H9 (cell line): ENCODE data around the gene SGSM2. TPM values are rescaled to one million over a fixed set of nuclear protein-coding genes. Genes with fewer than 3 reads are reported as not detected.

Experiments used
- DNase-seq: peaks from one replicate; pipeline ENCODE4 v3.0.0-alpha.2; 2017
- H2AFZ ChIP-seq: one replicate; pipeline ENCODE4 v1.6.1; 2013; ENCODE audit warnings: mild to moderate bottlenecking, low read length, control low read depth, moderate library complexity
- H2AK5ac ChIP-seq: 2 replicates; pipeline ENCODE4 v1.6.1; 2013; ENCODE audit warnings: low read length, control low read depth, mixed read lengths; ENCODE audit not compliant: insufficient read length
- H2BK120ac ChIP-seq: one replicate; pipeline ENCODE4 v1.6.1; 2013; ENCODE audit warnings: low read depth, mild to moderate bottlenecking, low read length, control low read depth, inconsistent platforms; ENCODE audit not compliant: poor library complexity, severe bottlenecking
- H2BK12ac ChIP-seq: 2 replicates; pipeline ENCODE4 v1.6.1; 2013; ENCODE audit warnings: low read length, control low read depth, mixed read lengths, low read depth; ENCODE audit not compliant: insufficient read length
- H2BK15ac ChIP-seq: 2 replicates; pipeline ENCODE4 v1.6.1; 2013; ENCODE audit warnings: low read depth, low read length, control low read depth
- H2BK20ac ChIP-seq: one replicate; pipeline ENCODE4 v1.6.1; 2013; ENCODE audit warnings: low read depth, mild to moderate bottlenecking, low read length, control low read depth, inconsistent platforms; ENCODE audit not compliant: poor library complexity, severe bottlenecking
- H2BK5ac ChIP-seq: 2 replicates; pipeline ENCODE4 v1.6.1; 2013; ENCODE audit warnings: low read length, control low read depth, mixed read lengths; ENCODE audit not compliant: insufficient read length
- H3K14ac ChIP-seq: 2 replicates; pipeline ENCODE4 v1.6.1; 2013; ENCODE audit warnings: low read length, control low read depth; ENCODE audit not compliant: insufficient read depth
- H3K18ac ChIP-seq: 2 replicates; pipeline ENCODE4 v1.6.1; 2013; ENCODE audit warnings: low read depth, mild to moderate bottlenecking, mixed read lengths, low read length, control low read depth; ENCODE audit not compliant: insufficient read length
- H3K23ac ChIP-seq: 2 replicates; pipeline ENCODE4 v1.6.1; 2013; ENCODE audit warnings: low read length, control low read depth, mixed read lengths, low read depth; ENCODE audit not compliant: insufficient read length
- H3K23me2 ChIP-seq: 2 replicates; pipeline ENCODE4 v1.6.1; 2013; ENCODE audit warnings: low read depth, mild to moderate bottlenecking, mixed read lengths, low read length, control low read depth; ENCODE audit not compliant: insufficient read length, poor library complexity, severe bottlenecking
- H3K27ac ChIP-seq: 2 replicates; pipeline ENCODE4 v1.5.1; 2013; ENCODE audit warnings: low read length, control low read depth, mixed read lengths, low read depth; ENCODE audit not compliant: insufficient read length
- H3K27me3 ChIP-seq: 2 replicates; pipeline ENCODE4 v1.6.1; 2013; ENCODE audit warnings: low read length, control low read depth, inconsistent platforms; ENCODE audit not compliant: insufficient read depth
- H3K4ac ChIP-seq: 2 replicates; pipeline ENCODE4 v1.6.1; 2013; ENCODE audit warnings: low read depth, mild to moderate bottlenecking, control low read depth, inconsistent platforms, low read length, moderate library complexity
- H3K4me1 ChIP-seq: 2 replicates; pipeline ENCODE4 v1.6.1; 2013; ENCODE audit warnings: low read length, control low read depth, inconsistent platforms; ENCODE audit not compliant: insufficient read depth
- H3K4me2 ChIP-seq: 2 replicates; pipeline ENCODE4 v1.6.1; 2013; ENCODE audit warnings: low read length, control low read depth, mixed read lengths; ENCODE audit not compliant: insufficient read length, insufficient read depth
- H3K56ac ChIP-seq: 2 replicates; pipeline ENCODE4 v1.6.1; 2013; ENCODE audit warnings: low read depth, mild to moderate bottlenecking, mixed read lengths, low read length, control low read depth; ENCODE audit not compliant: insufficient read length
- H3K79me1 ChIP-seq: 2 replicates; pipeline ENCODE4 v1.6.1; 2013; ENCODE audit warnings: low read depth, mild to moderate bottlenecking, moderate library complexity, low read length, control low read depth, inconsistent platforms; ENCODE audit not compliant: insufficient read depth, poor library complexity, severe bottlenecking
- H3K79me2 ChIP-seq: 2 replicates; pipeline ENCODE4 v1.6.1; 2013; ENCODE audit warnings: low read length, control low read depth, inconsistent platforms; ENCODE audit not compliant: insufficient read depth
- H3K9ac ChIP-seq: 2 replicates; pipeline ENCODE4 v1.6.1; 2013; ENCODE audit warnings: low read length, control low read depth, mixed read lengths; ENCODE audit not compliant: insufficient read length; ENCODE audit errors: extremely low read depth
- H3K9me3 ChIP-seq: one replicate; pipeline ENCODE4 v1.6.1; 2013; ENCODE audit warnings: low read depth, low read length, inconsistent platforms; ENCODE audit not compliant: control insufficient read depth
- H3T11ph ChIP-seq: one replicate; pipeline ENCODE4 v1.6.1; 2013; ENCODE audit warnings: mild to moderate bottlenecking, low read length, control low read depth, inconsistent platforms
- H4K20me1 ChIP-seq: one replicate; pipeline ENCODE4 v1.6.1; 2013; ENCODE audit not compliant: control insufficient read depth, insufficient read length, insufficient read depth
- H4K5ac ChIP-seq: 2 replicates; pipeline ENCODE4 v1.6.1; 2013; ENCODE audit warnings: low read depth, mild to moderate bottlenecking, mixed read lengths, low read length, control low read depth; ENCODE audit not compliant: insufficient read length
- H4K8ac ChIP-seq: replicated peaks from 2 replicates; pipeline ENCODE4 v1.6.1; 2013; ENCODE audit warnings: low read length, control low read depth, mixed read lengths, low read depth; ENCODE audit not compliant: insufficient read length
- H4K91ac ChIP-seq: 2 replicates; pipeline ENCODE4 v1.6.1; 2013; ENCODE audit warnings: low read depth, mild to moderate bottlenecking, moderate library complexity, mixed read lengths, low read length, control low read depth; ENCODE audit not compliant: insufficient read length
- H3K27ac Mint-ChIP-seq, 3 experiments: 2 replicates in 2 of 3; 3 replicates in 1 of 3; pipeline ENCODE4 v1.8.0; 2020 to 2021; ENCODE audit warnings: mixed read lengths in 3 of 3, mild to moderate bottlenecking in 1 of 3, moderate library complexity in 1 of 3
- H3K27me3 Mint-ChIP-seq: 2 replicates; pipeline ENCODE4 v1.8.0; 2021; ENCODE audit warnings: low read depth, mild to moderate bottlenecking, moderate library complexity, mixed read lengths
- H3K36me3 Mint-ChIP-seq, 3 experiments: 2 replicates in 2 of 3; 3 replicates in 1 of 3; pipeline ENCODE4 v1.8.0; 2020 to 2021; ENCODE audit warnings: low read depth in 3 of 3, mixed read lengths in 3 of 3; ENCODE audit not compliant: insufficient read depth in 1 of 3
- H3K4me1 Mint-ChIP-seq, 2 experiments: 2 replicates each; pipeline ENCODE4 v1.8.0; 2020; ENCODE audit warnings: mixed read lengths in 2 of 2
- H3K4me3 Mint-ChIP-seq, 2 experiments: 2 replicates in 1 of 2; 3 replicates in 1 of 2; pipeline ENCODE4 v1.8.0; 2020 to 2021; ENCODE audit warnings: mild to moderate bottlenecking in 2 of 2, mixed read lengths in 2 of 2, moderate library complexity in 1 of 2
- H3K9me3 Mint-ChIP-seq, 2 experiments: 2 replicates in 1 of 2; 3 replicates in 1 of 2; pipeline ENCODE4 v1.8.0; 2020; ENCODE audit warnings: mild to moderate bottlenecking in 2 of 2, mixed read lengths in 2 of 2, moderate library complexity in 1 of 2
- CTCF ChIP-seq: fragments of 200-600 bp; sonication (generic); conservative IDR thresholded peaks from 3 replicates; pipeline ENCODE4 v1.8.0; 2021; ENCODE audit warnings: antibody characterized with exemption, mild to moderate bottlenecking
- WGBS: extraction: QIAGEN DNeasy Blood & Tissue Kit; methylation state at CpG from one replicate; pipeline ENCODE4 v1.1.7; 2013; ENCODE audit warnings: missing lambda C conversion rate, low lambda C conversion rate, mixed read lengths; ENCODE audit not compliant: insufficient read length; ENCODE audit errors: extremely low coverage; 5-methylcytosine and 5-hydroxymethylcytosine counted together
- total RNA-seq: library from RNA; stranded (reverse); gene quantifications from 2 replicates; pipeline ENCODE4 v1.2.1, GENCODE V29; 2021

The SGSM2 gene
- total RNA-seq, 1 experiment from 2014 or later, result 45.6 TPM

DNA sequence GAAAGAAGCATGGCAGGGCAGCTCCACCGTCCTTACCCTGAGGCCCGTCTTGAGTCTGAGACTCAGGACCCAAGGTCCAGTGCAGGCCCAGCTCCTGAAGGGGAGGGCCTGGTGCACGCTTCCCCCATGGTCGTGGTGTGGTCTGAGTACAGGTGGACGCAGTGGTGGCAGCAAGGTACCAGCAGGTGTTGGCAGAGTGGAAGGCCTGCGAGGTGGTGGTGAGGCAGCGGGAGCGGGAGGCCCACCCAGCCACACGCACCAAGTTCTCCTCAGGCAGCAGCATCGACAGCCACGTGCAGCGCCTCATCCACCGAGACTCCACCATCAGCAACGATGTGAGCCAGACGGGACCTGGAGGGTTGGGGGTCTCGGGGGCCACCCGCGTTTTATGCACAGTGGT is 35.9 kb downstream of the SGSM2 start:
- no CpG with 5 or more reads among the region's 18 CpGs for WGBS
- no peak overlapping the region for H3K27ac Mint-ChIP-seq

More for the DNA sequence above, 35.9 kb downstream of the SGSM2 start:
- Histone ChIP-seq H4K91ac (no peak overlapping the region), H3K4me1 (no peaks in the 10 kb centered on the region), H3K23me2 (no peaks in the 10 kb centered on the region), H4K8ac (no peak overlapping the region), H2BK120ac (no peak overlapping the region), H3K23ac (no peak overlapping the region), H3K14ac (no peak overlapping the region), H4K5ac (no peak overlapping the region), H3K79me1 (no peaks in the 10 kb centered on the region), H3K27me3 (no peaks in the 10 kb centered on the region), H2BK5ac (no peak overlapping the region), H3K4me2 (no peak overlapping the region), H2AK5ac (no peak overlapping the region), H3K27ac (no peak overlapping the region), H2BK15ac (no peak overlapping the region), H2BK20ac (no peak overlapping the region), H2AFZ (no peak overlapping the region), H3K9ac (no peak overlapping the region), H3K79me2 (no peaks in the 10 kb centered on the region), H3K4ac (no peak overlapping the region), H3K9me3 (no peaks in the 10 kb centered on the region), H3K56ac (no peak overlapping the region), H3K18ac (no peak overlapping the region), H2BK12ac (no peak overlapping the region), H4K20me1 (no peaks in the 10 kb centered on the region), H3T11ph (no peak overlapping the region)
- no peak for TF ChIP-seq CTCF
- Mint-ChIP-seq H3K4me3 (no peak overlapping the region), H3K36me3 (peaks cover 3 to 28% (median 25%) of the 10 kb centered on the region in 3 experiments; a peak in 6 of 7 replicates), H3K9me3 (no peaks in the 10 kb centered on the region), H3K27me3 (no peaks in the 10 kb centered on the region), H3K4me1 (peaks cover 13 to 19% of the 10 kb centered on the region in 2 experiments)
- no peak for DNase-seq
